GM12892 (cell line): Measurements from ENCODE around the gene MEIS3.

ENCODE experiments used
- POLR2A ChIP-seq: IDR thresholded peaks from 2 replicates; pipeline ENCODE4 v1.6.1; 2011; ENCODE audit warnings: low read depth, low read length, control low read depth
- POLR2AphosphoS5 ChIP-seq: IDR thresholded peaks from 2 replicates; pipeline ENCODE4 v1.6.1; 2011; ENCODE audit warnings: low read depth, low read length, control low read depth

- TF ChIP-seq POLR2A (no peak), POLR2AphosphoS5 (no peak)
Observed at GRCh38 chr19:47434088-47434487, 14.8 kb upstream of the MEIS3 start.
